Right lobe of liver (tissue), 6 donors: ENCODE results near the gene VILL. TPM values are rescaled to one million over a fixed set of nuclear protein-coding genes. Genes with fewer than 3 reads are reported as not detected.

ENCODE experiments used
- ATAC-seq, 4 donors: fragments of 200-7000 bp; cut with Tn5 transposase; one replicate each; pipeline ENCODE4 v1.9.1; 2020; ENCODE audit warnings: mild to moderate bottlenecking in 4 of 4, moderate library complexity in 4 of 4
- DNase-seq, 3 donors: peaks; one replicate each; pipeline ENCODE4 v3.0.0-alpha.2; 2020
- H3K27ac ChIP-seq, 3 donors: fragments of 200-600 bp; one replicate each; pipeline ENCODE4 v1.8.0; 2022
- H3K27me3 ChIP-seq, 2 donors: fragments of 200-600 bp; one replicate each; pipeline ENCODE4 v1.8.0; 2022
- H3K36me3 ChIP-seq, 4 donors: fragments of 200-600 bp; sonication (generic) in 1 of 4; one replicate each; pipeline versions ENCODE4 v1.5.1 to v1.8.0; 2017 to 2022; ENCODE audit warnings: control low read depth in 1 of 4
- H3K4me1 ChIP-seq, 4 donors: fragments of 200-600 bp; sonication (generic) in 1 of 4; one replicate each; pipeline versions ENCODE4 v1.5.1 to v1.8.0; 2017 to 2022; ENCODE audit warnings: control low read depth in 1 of 4
- H3K4me3 ChIP-seq, 3 donors: fragments of 200-600 bp; one replicate each; pipeline ENCODE4 v1.8.0; 2022
- H3K9me3 ChIP-seq, 4 donors: fragments of 200-600 bp; sonication (generic) in 1 of 4; one replicate each; pipeline versions ENCODE4 v1.5.1 to v1.8.0; 2017 to 2022; ENCODE audit warnings: control low read depth in 1 of 4
- POLR2A ChIP-seq: fragments of 450-650 bp; IDR thresholded peaks from one replicate; pipeline ENCODE4 v1.6.1; 2017; ENCODE audit warnings: antibody characterized with exemption, mild to moderate bottlenecking
- WGBS: methylation state at CpG from one replicate; pipeline ENCODE4 v1.1.6; 2018; ENCODE audit warnings: low coverage, low lambda C conversion rate; ENCODE audit not compliant: insufficient coverage; ENCODE audit errors: missing lambda C conversion rate; 5-methylcytosine and 5-hydroxymethylcytosine counted together
- intact Hi-C, 2 donors: fragments of 100-400 bp; cut with DNase I; formaldehyde crosslinking; loops; one replicate each; pipeline versions ENCODE4 v1.11.2 to v1.14.1; 2022
- total RNA-seq, 6 experiments: library from RNA; depleted of rRNA in 2 of 6; stranded (reverse); fragments of >200 nt in 2 of 6; fragmentation: NEBNext Ultra II Directional in 3 of 6; extraction: Animal tissue kit (Norgen Biotek cat#: 25700) in 3 of 6; gene quantifications; one replicate each; pipeline versions ENCODE4 v1.1.0 to v1.2.4, GENCODE V29; 2016 to 2023
- TF ChIP-seq, protein P1 (sequence below), 4 donors: fragments of 200-600 bp in 3 of 4; fragments of 450-650 bp in 1 of 4; IDR thresholded peaks; one replicate each; pipeline versions ENCODE4 v1.5.1 to v1.8.0; 2016 to 2022; ENCODE audit warnings: antibody characterized with exemption in 4 of 4, mild to moderate bottlenecking in 2 of 4
- donor health status: DM: no; HTN: yes; CAD: no.
- donor health status: DM: no; HTN: no; CAD: no.
- donor health status: DM: no; HTN: no; CAD: no.
- donor health status: DM: no; HTN: yes; CAD: no.
- donor health status: DM: no; HTN: yes; CAD: no.

Gene VILL
- total RNA-seq, 6 experiments from 2014 or later, result 0.25 to 1.5 (median 0.97) TPM

- no peak for TF ChIP-seq POLR2A
- TF ChIP-seq, protein P1, sequence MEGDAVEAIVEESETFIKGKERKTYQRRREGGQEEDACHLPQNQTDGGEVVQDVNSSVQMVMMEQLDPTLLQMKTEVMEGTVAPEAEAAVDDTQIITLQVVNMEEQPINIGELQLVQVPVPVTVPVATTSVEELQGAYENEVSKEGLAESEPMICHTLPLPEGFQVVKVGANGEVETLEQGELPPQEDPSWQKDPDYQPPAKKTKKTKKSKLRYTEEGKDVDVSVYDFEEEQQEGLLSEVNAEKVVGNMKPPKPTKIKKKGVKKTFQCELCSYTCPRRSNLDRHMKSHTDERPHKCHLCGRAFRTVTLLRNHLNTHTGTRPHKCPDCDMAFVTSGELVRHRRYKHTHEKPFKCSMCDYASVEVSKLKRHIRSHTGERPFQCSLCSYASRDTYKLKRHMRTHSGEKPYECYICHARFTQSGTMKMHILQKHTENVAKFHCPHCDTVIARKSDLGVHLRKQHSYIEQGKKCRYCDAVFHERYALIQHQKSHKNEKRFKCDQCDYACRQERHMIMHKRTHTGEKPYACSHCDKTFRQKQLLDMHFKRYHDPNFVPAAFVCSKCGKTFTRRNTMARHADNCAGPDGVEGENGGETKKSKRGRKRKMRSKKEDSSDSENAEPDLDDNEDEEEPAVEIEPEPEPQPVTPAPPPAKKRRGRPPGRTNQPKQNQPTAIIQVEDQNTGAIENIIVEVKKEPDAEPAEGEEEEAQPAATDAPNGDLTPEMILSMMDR (IDR thresholded peaks at IDR 0.05), result no peak
- Histone ChIP-seq H3K4me1 (no peaks in the 10 kb centered on the region), H3K9me3 (no peaks in the 10 kb centered on the region), H3K36me3 (peaks cover 0 to 7% (median 0%) of the 10 kb centered on the region in 4 donors), H3K27me3 (no peaks in the 10 kb centered on the region), H3K27ac (peak overlapping the region in 1 of 3 donors; percentile 8), H3K4me3 (no peak overlapping the region)
- intact Hi-C loops, result no loop called here
- ATAC-seq (peak; percentile 20 to 56 (median 36)), DNase-seq (no peak)
- 75% methylated on average over 5 of the region's 13 CpGs for WGBS
These were observed 28.0 kb downstream of the VILL start for GRCh38 chr3:38018296-38019266.

- DNase-seq, result no peak
- H3K27me3 ChIP-seq, result no peaks in the 10 kb centered on the region
These were observed 29.2 kb downstream of the VILL start for GRCh38 chr3:38019658-38020341.

DNA sequence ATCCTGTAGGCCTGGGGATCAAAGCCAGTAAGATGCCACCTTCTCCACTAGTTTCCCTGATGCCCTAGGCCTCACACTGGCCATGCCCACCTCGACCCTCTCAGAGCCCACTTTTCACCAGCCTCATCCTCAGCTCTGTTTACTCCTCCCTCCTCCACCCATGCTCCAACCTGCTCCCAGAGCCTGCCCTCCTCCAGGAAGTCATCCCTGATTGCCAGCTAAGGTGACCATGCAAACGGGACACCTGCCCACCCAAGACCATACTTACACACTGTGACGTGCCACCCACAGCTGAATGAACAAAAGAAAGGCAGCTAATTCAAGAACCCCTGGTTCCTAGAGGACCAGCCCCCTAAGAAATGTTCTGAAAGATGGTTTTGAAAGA is 29.7 kb downstream of the VILL start:
- intact Hi-C loops, result no loop called here
- Histone ChIP-seq H3K4me3 (no peak overlapping the region), H3K4me1 (no peaks in the 10 kb centered on the region), H3K27ac (no peak overlapping the region), H3K36me3 (peaks cover 0 to 7% (median 0%) of the 10 kb centered on the region in 4 donors), H3K27me3 (no peaks in the 10 kb centered on the region), H3K9me3 (no peaks in the 10 kb centered on the region)
- no peak for DNase-seq
- 72% methylated on average over 3 of the region's 3 CpGs for WGBS
- TF ChIP-seq, protein P1 (IDR thresholded peaks at IDR 0.05), result no peak
- no peak for TF ChIP-seq POLR2A
- ATAC-seq, result no peak

More at GRCh38 chr3:38019658-38020341, 29.2 kb downstream of the VILL start:
- Histone ChIP-seq H3K27ac (no peak overlapping the region), H3K36me3 (peaks cover 0 to 7% (median 0%) of the 10 kb centered on the region in 4 donors), H3K4me3 (no peak overlapping the region), H3K9me3 (no peaks in the 10 kb centered on the region), H3K4me1 (no peaks in the 10 kb centered on the region)
- intact Hi-C loops, result no loop called here
- no peak for ATAC-seq
- 77% methylated on average over 9 of the region's 10 CpGs for WGBS
- no peak for TF ChIP-seq POLR2A
- TF ChIP-seq, protein P1 (IDR thresholded peaks at IDR 0.05), result no peak

DNA sequence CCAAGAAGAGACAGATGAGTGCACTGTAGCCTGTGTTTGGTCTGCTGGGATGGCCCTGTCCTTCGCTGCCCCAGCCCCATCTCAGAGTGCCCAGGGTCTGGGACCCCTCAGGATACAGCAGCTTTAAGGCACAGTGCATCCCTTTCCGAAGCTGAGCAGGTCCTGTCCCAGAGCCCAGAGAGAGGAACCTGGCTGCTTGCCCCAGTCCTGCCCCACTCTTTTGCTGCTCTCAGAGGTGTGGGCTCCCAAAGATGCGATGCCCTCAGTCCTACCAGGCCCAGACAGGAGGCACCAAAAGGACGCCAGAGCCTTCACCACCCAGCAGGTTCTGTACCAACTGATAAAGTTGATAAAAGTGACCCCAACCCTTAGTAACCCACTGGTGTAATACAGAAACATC is 30.6 kb downstream of the VILL start:
- Histone ChIP-seq H3K4me1 (no peaks in the 10 kb centered on the region), H3K27me3 (no peaks in the 10 kb centered on the region), H3K9me3 (no peaks in the 10 kb centered on the region), H3K36me3 (peaks cover 0 to 2% (median 0%) of the 10 kb centered on the region in 4 donors), H3K27ac (no peak overlapping the region), H3K4me3 (no peak overlapping the region)
- intact Hi-C loops, result no loop called here
- WGBS, result 100% methylated on average over 2 of the region's 4 CpGs
- TF ChIP-seq, protein P1 (IDR thresholded peaks at IDR 0.05), result no peak
- no peak for TF ChIP-seq POLR2A
- DNase-seq, result no peak
- no peak for ATAC-seq
